MV-4-11 (cell line): ENCODE results near the gene TRIM60.
"Not testable (repeated sequence)": the region's sequence is repeated elsewhere in the genome, so short reads cannot be mapped to it uniquely, and the experiment has no call there.

Source experiments
- DNase-seq: peaks from one replicate; lab custom pipeline; 2025; lab: John Stamatoyannopoulos, UW

Gene TRIM60

DNA sequence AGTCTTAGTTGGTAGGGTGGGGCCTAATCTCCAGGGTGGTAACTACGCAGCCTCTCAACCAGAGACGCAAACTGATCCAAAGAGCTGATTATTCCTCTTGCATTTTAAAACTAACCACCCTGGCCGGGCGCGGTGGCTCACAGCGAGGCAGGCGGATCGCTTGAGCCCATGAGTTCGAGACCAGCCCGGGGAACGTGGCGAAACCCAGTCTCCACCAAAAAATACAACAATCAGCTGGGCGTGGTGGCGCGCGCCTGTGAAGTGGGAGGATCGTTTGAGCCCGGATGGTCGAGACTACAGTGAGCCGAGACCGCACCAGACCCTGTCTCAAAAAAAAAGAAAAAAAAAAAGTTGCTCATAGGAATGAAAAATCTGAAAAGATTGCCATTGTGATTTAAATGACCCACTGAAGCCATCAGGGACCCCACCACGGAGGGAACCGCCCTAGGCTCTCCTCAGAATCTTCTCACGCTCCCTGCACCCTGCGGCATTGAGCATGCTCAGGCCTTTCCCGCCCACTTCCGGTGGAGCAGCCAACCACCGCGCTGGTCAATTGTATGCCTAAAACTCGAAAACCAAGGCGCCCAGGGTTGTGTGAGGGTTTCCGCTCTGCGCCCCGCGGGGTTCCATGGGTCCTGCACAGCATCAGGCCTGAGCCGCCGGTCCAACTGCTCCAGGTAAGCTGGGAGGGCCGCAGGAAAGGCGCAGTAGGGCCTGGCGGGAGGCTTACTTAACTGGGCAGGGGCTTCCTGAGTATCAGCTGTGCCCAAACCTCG is at the start of gene TRIM60:
Gene TRIM60 (plus strand): TSS at position 564 of the 776 bp plus-strand sequence. CDS start 8,074 bp downstream, outside the sequence.
- no peak for DNase-seq

DNA sequence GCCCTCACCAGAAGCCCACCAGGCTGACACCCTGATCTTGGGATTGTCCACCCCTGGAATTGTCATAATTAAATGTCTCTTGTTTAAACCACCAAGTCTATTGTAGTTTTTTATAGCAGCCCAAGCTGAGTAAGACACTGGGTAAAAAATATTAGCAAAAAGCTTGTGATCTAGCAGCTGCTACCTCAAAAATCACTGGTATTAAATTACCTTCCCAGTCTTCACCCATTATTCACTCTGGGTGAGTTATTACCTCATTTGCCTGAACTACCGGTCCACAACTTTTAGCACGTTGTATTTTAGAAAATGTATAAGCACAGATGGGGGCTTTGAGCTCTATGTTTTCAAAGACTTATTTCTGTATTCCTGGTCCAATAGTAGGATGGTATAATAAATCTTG is 42.3 kb upstream of the TRIM60 start:
- DNase-seq: no peak

DNA sequence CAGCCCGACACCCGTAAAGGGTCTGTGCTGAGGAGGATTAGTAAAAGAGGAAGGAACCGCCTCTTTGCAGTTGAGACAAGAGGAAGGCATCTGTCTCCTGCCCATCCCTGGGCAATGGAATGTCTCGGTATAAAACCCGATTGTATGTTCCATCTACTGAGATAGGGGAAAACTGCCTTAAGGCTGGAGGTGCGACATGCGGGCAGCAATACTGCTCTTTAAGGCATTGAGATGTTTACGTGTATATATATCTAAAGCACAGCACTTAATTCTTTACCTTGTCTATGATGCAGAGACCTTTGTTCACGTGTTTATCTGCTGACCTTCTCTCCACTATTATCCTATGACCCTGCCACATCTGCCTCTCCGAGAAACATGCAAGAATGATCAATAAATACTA is 41.0 kb upstream of the TRIM60 start:
- peak; percentile 42 for DNase-seq

DNA sequence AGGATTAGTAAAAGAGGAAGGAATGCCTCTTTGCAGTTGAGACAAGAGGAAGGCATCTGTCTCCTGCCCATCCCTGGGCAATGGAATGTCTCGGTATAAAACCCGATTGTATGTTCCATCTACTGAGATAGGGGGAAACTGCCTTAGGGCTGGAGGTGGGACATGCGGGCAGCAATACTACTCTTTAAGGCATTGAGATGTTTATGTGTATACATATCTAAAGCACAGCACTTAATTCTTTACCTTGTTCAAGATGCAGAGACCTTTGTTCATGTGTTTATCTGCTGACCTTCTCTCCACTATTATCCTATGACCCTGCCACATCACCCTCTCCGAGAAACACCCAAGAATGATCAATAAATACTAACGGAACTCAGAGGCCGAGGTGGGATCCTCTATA is 35.7 kb upstream of the TRIM60 start:
- not testable (repeated sequence) for DNase-seq

- peak; percentile 9 for DNase-seq
Measured at GRCh38 chr4:164997324-164997723, 34.5 kb upstream of the TRIM60 start.

DNA sequence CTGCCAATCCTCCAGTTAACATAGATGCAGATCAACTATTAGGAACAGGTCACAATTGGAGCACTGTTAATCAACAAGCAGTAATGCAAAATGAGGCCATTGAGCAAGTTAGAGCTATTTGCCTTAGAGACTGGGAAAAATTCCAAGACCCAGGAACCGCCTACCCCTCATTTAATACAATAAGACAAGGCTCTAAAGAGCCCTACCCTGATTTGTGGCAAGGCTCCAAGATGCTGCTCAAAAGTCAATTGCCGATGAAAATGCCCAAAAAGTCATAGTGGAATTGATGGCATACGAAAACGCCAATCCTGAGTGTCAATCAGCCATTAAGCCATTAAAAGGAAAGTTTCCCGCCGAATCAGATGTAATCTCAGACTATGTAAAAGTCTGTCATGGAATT is 33.9 kb upstream of the TRIM60 start:
- no peak for DNase-seq

GRCh38 chr4:164998526-164999080 is 33.2 kb upstream of the TRIM60 start:
- not testable (repeated sequence) for DNase-seq

GRCh38 chr4:165001957-165002356 is 29.8 kb upstream of the TRIM60 start:
- not testable (repeated sequence) for DNase-seq

DNA sequence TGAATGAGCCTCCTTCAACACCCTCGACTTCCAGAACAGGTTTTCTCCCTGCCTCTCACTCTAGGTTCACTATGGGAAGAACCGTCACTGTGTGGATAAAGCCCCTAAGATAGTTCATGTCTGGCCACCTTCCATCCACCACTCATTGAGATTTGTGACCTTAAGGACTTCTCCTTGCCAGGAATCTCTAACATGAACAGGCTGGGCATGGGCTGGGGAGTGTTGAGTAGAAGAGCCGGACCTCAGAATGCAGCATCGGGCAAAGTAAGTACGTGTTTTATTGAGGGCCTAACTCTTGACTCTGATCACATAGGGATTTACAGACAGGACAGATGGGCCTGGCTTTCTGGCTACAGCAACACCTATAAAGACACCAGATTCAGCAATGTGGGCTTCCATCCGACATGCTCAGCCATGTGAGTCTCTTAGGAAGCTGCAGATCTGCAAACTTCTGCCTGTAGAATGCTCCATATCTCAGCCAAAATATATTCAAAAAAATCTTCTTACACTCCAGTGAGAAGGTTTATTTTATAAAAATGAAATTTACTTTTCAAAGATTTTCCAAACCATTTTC is 26.4 kb upstream of the TRIM60 start:
- DNase-seq: no peak

- DNase-seq: no peak
Measured at GRCh38 chr4:165006456-165006855, 25.3 kb upstream of the TRIM60 start.

DNA sequence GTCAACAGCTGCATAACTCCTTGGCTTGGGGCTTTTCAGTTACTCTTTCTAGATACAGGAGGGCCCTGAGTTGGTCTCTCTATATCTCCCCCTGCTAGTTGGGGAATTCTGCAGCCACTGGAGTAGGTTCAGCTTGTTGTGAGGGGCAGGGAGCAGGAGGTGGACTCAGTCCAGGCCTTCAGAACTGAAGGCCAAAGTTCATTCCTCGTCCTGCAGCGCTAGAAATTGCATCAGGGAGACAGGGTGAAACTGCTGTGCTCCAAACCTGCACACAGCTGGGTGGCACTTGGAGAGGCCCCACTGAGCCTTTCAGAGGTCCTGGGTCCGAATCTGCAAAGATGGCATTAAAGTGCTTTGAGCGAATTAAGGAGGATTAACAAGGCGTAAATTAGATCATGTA is 24.9 kb upstream of the TRIM60 start:
- no peak for DNase-seq

DNA sequence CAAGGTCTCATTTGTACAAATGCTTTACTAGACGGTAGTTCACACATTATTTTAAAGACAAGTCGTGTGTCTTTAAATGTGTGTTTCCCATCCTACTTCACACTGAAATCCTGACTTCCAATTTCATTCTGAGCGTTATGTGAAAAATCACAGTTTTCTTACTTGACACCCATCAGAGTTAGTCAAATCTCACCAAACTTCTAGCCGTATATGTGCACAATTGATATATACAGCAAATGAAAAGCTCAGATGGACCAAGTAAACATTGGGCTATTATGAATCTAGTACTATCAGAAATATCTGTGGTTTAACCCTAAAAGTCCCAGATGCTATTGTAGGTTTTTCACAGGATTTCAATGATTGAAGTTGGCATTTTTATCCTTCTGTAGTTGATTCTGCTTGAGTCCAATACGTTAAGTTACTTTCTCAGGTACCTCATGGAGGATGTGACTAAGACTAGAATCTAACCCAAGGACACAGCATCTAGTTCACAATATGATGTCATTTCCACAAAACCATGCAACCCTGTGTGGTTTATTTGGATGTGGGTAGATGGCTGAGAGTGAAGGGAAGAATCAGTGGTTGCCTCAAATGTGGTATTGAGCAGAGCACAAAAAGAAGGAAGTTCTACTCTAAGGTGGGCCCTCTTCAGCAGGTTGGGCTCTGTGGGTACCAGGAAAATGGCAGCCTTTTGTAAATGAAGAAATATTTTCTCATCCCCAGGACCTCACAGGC is 22.1 kb upstream of the TRIM60 start:
- no peak for DNase-seq

DNA sequence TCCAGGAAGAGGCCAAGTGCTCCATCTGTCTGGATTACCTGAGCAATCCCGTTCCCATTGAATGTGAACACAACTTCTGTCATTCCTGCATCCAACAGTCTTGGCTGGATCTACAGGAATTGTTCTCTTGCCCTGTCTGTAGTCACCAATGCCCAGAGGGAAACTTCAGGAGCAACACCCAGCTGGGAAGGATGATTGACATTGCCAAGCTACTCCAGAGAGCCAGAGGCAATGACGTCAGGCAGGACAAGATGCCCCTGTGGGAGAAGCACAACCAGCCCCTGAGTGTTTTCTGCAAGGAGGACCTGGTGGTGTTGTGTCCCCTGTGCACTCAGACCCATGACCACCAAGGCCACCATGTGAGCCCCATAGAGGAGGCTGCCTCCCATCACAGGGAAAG is 21.3 kb upstream of the TRIM60 start:
- DNase-seq: no peak

- DNase-seq: no peak
Measured at GRCh38 chr4:165010991-165011390, 20.8 kb upstream of the TRIM60 start.

DNA sequence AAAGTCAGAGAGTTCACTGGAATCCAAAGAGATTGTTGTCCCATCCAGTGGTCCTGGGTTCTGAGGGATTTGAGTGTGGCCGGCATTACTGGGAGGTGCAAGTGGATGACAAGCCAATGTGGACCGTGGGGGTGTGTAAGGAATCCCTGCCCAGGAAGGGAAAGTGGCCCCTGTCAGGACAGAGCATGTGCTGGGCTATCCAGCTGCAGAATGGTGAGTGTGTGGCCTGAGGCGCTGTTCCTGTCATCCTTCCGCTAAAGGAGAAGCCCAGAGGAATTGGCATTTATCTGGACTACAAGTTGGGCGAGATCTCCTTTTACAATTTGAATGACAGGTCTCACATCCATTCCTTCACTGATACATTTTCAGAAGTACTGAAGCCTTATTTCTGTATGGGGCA is 20.4 kb upstream of the TRIM60 start:
- no peak for DNase-seq

- no peak for DNase-seq
Measured at GRCh38 chr4:165013691-165014090, 18.1 kb upstream of the TRIM60 start.

GRCh38 chr4:165016971-165017370 is 14.8 kb upstream of the TRIM60 start:
- no peak for DNase-seq

DNA sequence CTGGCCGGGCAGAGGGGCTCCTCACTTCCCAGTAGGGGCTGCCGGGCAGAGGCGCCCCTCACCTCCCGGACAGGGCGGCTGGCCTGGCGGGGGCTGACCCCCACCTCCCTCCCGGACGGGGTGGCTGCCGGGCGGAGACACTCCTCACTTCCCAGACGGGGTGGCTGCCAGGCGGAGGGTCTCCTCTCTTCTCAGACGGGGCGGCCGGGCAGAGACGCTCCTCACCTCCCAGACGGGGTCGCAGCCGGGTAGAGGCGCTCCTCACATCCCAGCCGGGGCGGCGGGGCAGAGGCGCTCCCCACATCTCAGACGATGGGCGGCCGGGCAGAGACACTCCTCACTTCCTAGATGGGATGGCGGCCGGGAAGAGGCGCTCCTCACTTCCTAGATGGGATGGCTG is 11.8 kb upstream of the TRIM60 start:
- DNase-seq: not testable (repeated sequence)

DNA sequence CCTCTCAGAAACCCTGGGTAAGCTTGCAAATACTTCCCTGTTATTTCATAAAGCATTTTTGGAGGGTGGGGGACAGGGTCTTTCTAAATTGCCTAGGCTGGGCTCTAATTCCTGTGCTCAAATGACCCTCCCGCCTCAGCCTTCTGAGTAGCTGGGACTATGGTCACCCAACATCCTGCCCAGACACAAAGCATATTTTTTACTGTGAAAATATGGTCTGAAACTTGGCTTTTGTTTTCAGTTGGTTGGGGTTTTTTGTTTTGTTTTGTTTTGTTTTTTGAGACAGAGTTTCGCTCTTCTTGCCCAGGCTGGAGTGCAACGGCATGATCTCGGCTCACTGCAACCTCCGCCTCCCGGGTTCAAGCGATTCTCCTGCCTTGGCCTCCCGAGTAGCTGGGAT is 6.0 kb upstream of the TRIM60 start:
- DNase-seq: not testable (repeated sequence)

DNA sequence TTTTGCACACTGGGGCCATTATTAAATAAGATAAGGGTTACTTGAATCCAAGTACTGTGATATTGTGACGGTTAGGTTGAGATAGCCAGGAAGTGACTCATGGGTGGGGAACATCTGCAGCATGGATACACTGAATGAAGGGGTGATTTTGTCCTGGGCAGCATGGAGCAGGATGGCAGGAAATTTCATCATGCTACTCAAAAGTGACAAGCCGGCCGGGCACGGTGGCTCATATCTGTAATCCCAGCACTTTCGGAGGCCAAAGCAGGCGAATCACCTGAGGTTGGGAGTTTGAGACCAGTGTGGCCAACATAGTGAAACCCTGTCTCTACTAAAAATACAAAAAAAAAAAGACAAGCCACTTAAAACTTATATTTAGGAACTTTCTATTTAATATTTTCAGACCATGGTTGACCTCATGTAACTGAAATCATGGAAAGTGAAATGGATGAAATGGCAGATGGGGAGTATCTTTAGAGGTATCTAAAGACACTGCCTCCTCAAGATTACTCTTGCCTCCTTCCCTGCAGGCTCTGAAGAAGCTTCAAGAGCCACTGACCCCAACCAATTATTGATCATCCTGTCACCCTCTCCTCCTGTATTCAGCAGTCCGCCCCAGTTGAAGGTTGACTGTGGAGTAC is 3.9 kb upstream of the TRIM60 start:
- no peak for DNase-seq

- no peak for DNase-seq
Measured at GRCh38 chr4:165048170-165048569, 16.4 kb downstream of the TRIM60 start.

DNA sequence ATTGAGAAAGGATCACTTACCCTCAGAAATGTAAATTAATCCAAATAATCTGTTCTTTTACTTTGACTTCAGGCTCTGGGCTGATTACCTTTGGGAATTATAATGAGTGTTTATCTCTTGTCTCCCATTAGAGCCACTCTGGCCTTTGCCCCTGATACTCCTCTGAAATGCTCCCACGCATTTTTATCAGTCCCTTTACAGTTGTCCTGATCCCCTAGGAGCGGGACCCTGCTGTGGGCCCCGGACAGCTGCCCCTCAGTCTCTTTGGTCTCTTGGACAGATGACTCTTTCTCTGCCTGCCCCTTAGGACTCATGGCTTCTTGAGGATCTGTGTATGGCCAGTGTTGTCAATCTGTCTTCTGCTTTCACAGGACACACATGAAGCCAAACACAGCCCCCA is 20.8 kb downstream of the TRIM60 start:
- DNase-seq: no peak
